NB4 (cell line): ENCODE results near the gene CAPN11.

Experiments
- MAX ChIP-seq: IDR thresholded peaks from 2 replicates; pipeline ENCODE4 v1.6.1; 2011; ENCODE audit warnings: low read depth, low read length
- MYC ChIP-seq: IDR thresholded peaks from 2 replicates; pipeline ENCODE4 v1.6.1; 2011; ENCODE audit warnings: low read depth, low read length
- POLR2A ChIP-seq: IDR thresholded peaks from 2 replicates; pipeline ENCODE4 v1.6.1; 2011; ENCODE audit warnings: mild to moderate bottlenecking; ENCODE audit not compliant: insufficient read length; ENCODE audit errors: extremely low read depth
- TF ChIP-seq, protein P1 (sequence below): IDR thresholded peaks from one replicate; pipeline ENCODE4 v1.5.1; 2012; ENCODE audit warnings: low read depth, low read length

DNA sequence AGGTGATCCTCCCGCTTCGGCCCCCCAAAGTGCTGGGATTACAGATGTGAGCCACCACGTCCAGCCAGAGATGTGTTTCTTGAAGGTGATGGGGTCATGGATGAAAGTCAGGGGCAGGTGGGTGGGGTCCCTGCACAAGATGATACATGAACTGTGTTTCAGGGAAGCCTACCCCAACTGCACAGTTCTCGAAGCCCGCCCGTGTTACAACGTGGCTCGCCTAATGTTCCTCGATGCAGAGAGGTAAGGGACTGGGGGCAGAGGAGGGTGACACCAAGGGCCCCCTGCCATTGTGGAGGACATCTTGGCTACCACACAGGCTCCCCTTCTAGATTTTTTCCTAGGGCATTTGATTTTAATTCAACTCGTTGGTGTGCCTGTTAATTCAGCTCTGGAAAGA is 11.9 kb upstream of the CAPN11 start:
- TF ChIP-seq POLR2A (no peak), MAX (no peak), MYC (no peak)
- TF ChIP-seq, protein P1, sequence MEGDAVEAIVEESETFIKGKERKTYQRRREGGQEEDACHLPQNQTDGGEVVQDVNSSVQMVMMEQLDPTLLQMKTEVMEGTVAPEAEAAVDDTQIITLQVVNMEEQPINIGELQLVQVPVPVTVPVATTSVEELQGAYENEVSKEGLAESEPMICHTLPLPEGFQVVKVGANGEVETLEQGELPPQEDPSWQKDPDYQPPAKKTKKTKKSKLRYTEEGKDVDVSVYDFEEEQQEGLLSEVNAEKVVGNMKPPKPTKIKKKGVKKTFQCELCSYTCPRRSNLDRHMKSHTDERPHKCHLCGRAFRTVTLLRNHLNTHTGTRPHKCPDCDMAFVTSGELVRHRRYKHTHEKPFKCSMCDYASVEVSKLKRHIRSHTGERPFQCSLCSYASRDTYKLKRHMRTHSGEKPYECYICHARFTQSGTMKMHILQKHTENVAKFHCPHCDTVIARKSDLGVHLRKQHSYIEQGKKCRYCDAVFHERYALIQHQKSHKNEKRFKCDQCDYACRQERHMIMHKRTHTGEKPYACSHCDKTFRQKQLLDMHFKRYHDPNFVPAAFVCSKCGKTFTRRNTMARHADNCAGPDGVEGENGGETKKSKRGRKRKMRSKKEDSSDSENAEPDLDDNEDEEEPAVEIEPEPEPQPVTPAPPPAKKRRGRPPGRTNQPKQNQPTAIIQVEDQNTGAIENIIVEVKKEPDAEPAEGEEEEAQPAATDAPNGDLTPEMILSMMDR, result no peak
